ENCODE data around the gene XPO1. TPM values are rescaled to one million over a fixed set of nuclear protein-coding genes. Genes with fewer than 3 reads are reported as not detected.
"Not testable (repeated sequence)": the region's sequence is repeated elsewhere in the genome, so short reads cannot be mapped to it uniquely, and the experiment has no call there.

The XPO1 gene
- total RNA-seq, 2 experiments from 2014 or later: 197 to 208 TPM

- Mint-ChIP-seq H3K27ac (peak overlapping the region; percentile 96), H3K9me3 (no peaks in the 10 kb centered on the region), H3K27me3 (no peaks in the 10 kb centered on the region), H3K36me3 (peaks cover 9% of the 10 kb centered on the region), H3K4me3 (peak overlapping the region; percentile 94), H3K4me1 (peaks cover 22% of the 10 kb centered on the region)
- POLR2A ChIA-PET: interaction anchor here (0.6 to 3.0 kb wide), 9 partner anchors 35 to 453 kb away, joined by 3 to 13 read pairs (median 4); partner anchors contain the start of genes PEX13 and XPO1
- ATAC-seq (ENCODE audit: low read depth) (peak; percentile 24), DNase-seq (peak; percentile 78)
These were observed 67.8 kb downstream of the XPO1 start for GRCh38 chr2:61470122-61470951.

- no peaks in the 10 kb centered on the region for H3K27me3 Mint-ChIP-seq
- POLR2A ChIA-PET: interaction anchor here (0.6 to 3.0 kb wide), 10 partner anchors 34 to 452 kb away, joined by 3 to 13 read pairs (median 4); partner anchors contain the start of genes PEX13 and XPO1
- H3K9me3 Mint-ChIP-seq: no peaks in the 10 kb centered on the region
- peaks cover 9% of the 10 kb centered on the region for H3K36me3 Mint-ChIP-seq
- peak overlapping the region; percentile 94 for H3K4me3 Mint-ChIP-seq
- H3K4me1 Mint-ChIP-seq: peaks cover 24% of the 10 kb centered on the region
- DNase-seq: no peak
- H3K27ac Mint-ChIP-seq: peak overlapping the region; percentile 95
- ATAC-seq (ENCODE audit: low read depth): no peak
These were observed 68.6 kb downstream of the XPO1 start for GRCh38 chr2:61469424-61470121.

GRCh38 chr2:61468231-61468630 lies 69.9 kb downstream of the XPO1 start:
- not testable (repeated sequence) for H3K4me3 Mint-ChIP-seq
- H3K27ac Mint-ChIP-seq: peak overlapping the region; percentile 95

GRCh38 chr2:61465045-61465444 lies 73.1 kb downstream of the XPO1 start:
- no peak overlapping the region for H3K4me3 Mint-ChIP-seq
- DNase-seq (no peak), ATAC-seq (ENCODE audit: low read depth) (no peak)
- H3K9me3 Mint-ChIP-seq: no peaks in the 10 kb centered on the region
- H3K36me3 Mint-ChIP-seq: peaks cover 4% of the 10 kb centered on the region
- no peak overlapping the region for H3K27ac Mint-ChIP-seq
- peaks cover 26% of the 10 kb centered on the region for H3K4me1 Mint-ChIP-seq
- POLR2A ChIA-PET: interaction anchor here (0.7 kb wide), 1 partner anchor 299 kb away, joined by 3 read pairs; no protein-coding TSS in a partner anchor
- H3K27me3 Mint-ChIP-seq: no peaks in the 10 kb centered on the region

More at GRCh38 chr2:61468231-61468630, 69.9 kb downstream of the XPO1 start:
- H3K9me3 Mint-ChIP-seq; DNase-seq; ATAC-seq (ENCODE audit: low read depth); H3K36me3 Mint-ChIP-seq; H3K27me3 Mint-ChIP-seq: not testable (repeated sequence)
- H3K4me1 Mint-ChIP-seq: peaks cover 29% of the 10 kb centered on the region
- POLR2A ChIA-PET: interaction anchor here (0.7 to 1.4 kb wide), 4 partner anchors 10 to 296 kb away, joined by 3 to 4 read pairs (median 4); partner anchors contain the start of gene XPO1

GRCh38 chr2:61463769-61464475 lies 74.2 kb downstream of the XPO1 start:
- H3K4me3 Mint-ChIP-seq: no peak overlapping the region
- no peak overlapping the region for H3K27ac Mint-ChIP-seq
- ATAC-seq (ENCODE audit: low read depth): no peak
- DNase-seq: no peak
- peaks cover 21% of the 10 kb centered on the region for H3K4me1 Mint-ChIP-seq
- peaks cover 5% of the 10 kb centered on the region for H3K36me3 Mint-ChIP-seq
- H3K9me3 Mint-ChIP-seq: no peaks in the 10 kb centered on the region
- H3K27me3 Mint-ChIP-seq: no peaks in the 10 kb centered on the region
- POLR2A ChIA-PET: no interaction called here

- Mint-ChIP-seq H3K27ac (no peak overlapping the region), H3K9me3 (no peaks in the 10 kb centered on the region), H3K4me3 (no peak overlapping the region), H3K36me3 (peaks cover 16% of the 10 kb centered on the region), H3K27me3 (no peaks in the 10 kb centered on the region), H3K4me1 (peaks cover 18% of the 10 kb centered on the region)
- DNase-seq: no peak
- POLR2A ChIA-PET: interaction anchor here (0.6 kb wide), 1 partner anchor 76 kb away, joined by 3 read pairs; no protein-coding TSS in a partner anchor
- no peak for ATAC-seq (ENCODE audit: low read depth)
These were observed 76.8 kb downstream of the XPO1 start for GRCh38 chr2:61461404-61461803.

- peaks cover 20% of the 10 kb centered on the region for H3K4me1 Mint-ChIP-seq
- no peak overlapping the region for H3K4me3 Mint-ChIP-seq
- no peak for DNase-seq
- H3K9me3 Mint-ChIP-seq: no peaks in the 10 kb centered on the region
- H3K27ac Mint-ChIP-seq: no peak overlapping the region
- POLR2A ChIA-PET: interaction anchor here (0.8 kb wide), 1 partner anchor 34 kb away, joined by 4 read pairs; no protein-coding TSS in a partner anchor
- peaks cover 23% of the 10 kb centered on the region for H3K36me3 Mint-ChIP-seq
- no peaks in the 10 kb centered on the region for H3K27me3 Mint-ChIP-seq
- ATAC-seq (ENCODE audit: low read depth): no peak
These were observed 78.0 kb downstream of the XPO1 start for GRCh38 chr2:61460163-61460562.

GRCh38 chr2:61456746-61457420 lies 81.3 kb downstream of the XPO1 start:
- peak overlapping the region; percentile 38 for H3K27ac Mint-ChIP-seq

GRCh38 chr2:61456070-61456745 lies 81.9 kb downstream of the XPO1 start:
- POLR2A ChIA-PET: no interaction called here
- Mint-ChIP-seq H3K27ac (no peak overlapping the region), H3K4me3 (no peak overlapping the region), H3K9me3 (no peaks in the 10 kb centered on the region), H3K36me3 (peaks cover 31% of the 10 kb centered on the region), H3K4me1 (peaks cover 12% of the 10 kb centered on the region), H3K27me3 (no peaks in the 10 kb centered on the region)
- ATAC-seq (ENCODE audit: low read depth) (no peak), DNase-seq (no peak)

More at GRCh38 chr2:61456746-61457420, 81.3 kb downstream of the XPO1 start:
- ATAC-seq (ENCODE audit: low read depth) (no peak), DNase-seq (no peak)
- POLR2A ChIA-PET: no interaction called here
- Mint-ChIP-seq H3K4me3 (no peak overlapping the region), H3K27me3 (no peaks in the 10 kb centered on the region), H3K4me1 (peaks cover 15% of the 10 kb centered on the region), H3K9me3 (no peaks in the 10 kb centered on the region), H3K36me3 (peaks cover 28% of the 10 kb centered on the region)

- not testable (repeated sequence) for H3K4me3 Mint-ChIP-seq; H3K27me3 Mint-ChIP-seq; H3K27ac Mint-ChIP-seq; H3K9me3 Mint-ChIP-seq; DNase-seq; ATAC-seq (ENCODE audit: low read depth)
- POLR2A ChIA-PET: interaction anchor here (0.6 kb wide), 1 partner anchor 374 kb away, joined by 3 read pairs; no protein-coding TSS in a partner anchor
- peaks cover 34% of the 10 kb centered on the region for H3K36me3 Mint-ChIP-seq
- H3K4me1 Mint-ChIP-seq: peaks cover 12% of the 10 kb centered on the region
These were observed 83.2 kb downstream of the XPO1 start for GRCh38 chr2:61454972-61455371.

- POLR2A ChIA-PET: interaction anchor here (0.7 kb wide), 1 partner anchor 249 kb away, joined by 7 read pairs; no protein-coding TSS in a partner anchor
- Mint-ChIP-seq H3K4me1 (peaks cover 14% of the 10 kb centered on the region), H3K36me3 (peaks cover 36% of the 10 kb centered on the region), H3K9me3 (peaks cover 1% of the 10 kb centered on the region), H3K27ac (no peak overlapping the region), H3K27me3 (no peaks in the 10 kb centered on the region), H3K4me3 (no peak overlapping the region)
- DNase-seq: no peak
- no peak for ATAC-seq (ENCODE audit: low read depth)
These were observed 83.8 kb downstream of the XPO1 start for GRCh38 chr2:61454383-61454782.

- Mint-ChIP-seq H3K27ac (no peak overlapping the region), H3K4me1 (peaks cover 5% of the 10 kb centered on the region)
These were observed 85.8 kb downstream of the XPO1 start for GRCh38 chr2:61452392-61452791.

More at GRCh38 chr2:61452392-61452791, 85.8 kb downstream of the XPO1 start:
- Mint-ChIP-seq H3K36me3 (peaks cover 41% of the 10 kb centered on the region), H3K27me3 (no peaks in the 10 kb centered on the region), H3K9me3 (peaks cover 2% of the 10 kb centered on the region), H3K4me3 (no peak overlapping the region)
- ATAC-seq (ENCODE audit: low read depth): no peak
- DNase-seq: no peak
- POLR2A ChIA-PET: no interaction called here

Measured in activated naive CD8-positive, alpha-beta T cell treated with anti-CD3 and anti-CD28 coated beads, Interleukin-2, amount 10 ng/mL, durations not matched to agents 7 days and 5 days (primary cell).